HepG2 (cell line): ENCODE measurements around the gene C4BPA. TPM values are rescaled to one million over a fixed set of nuclear protein-coding genes. Genes with fewer than 3 reads are reported as not detected.
A peak's percentile ranks its signal among the peaks of the same experiment; 100 is the strongest.

Source experiments
- ATAC-seq: fragments of 200-7000 bp; cut with Tn5 transposase; 3 replicates; pipeline ENCODE4 v1.9.1; 2020; ENCODE audit warnings: mild to moderate bottlenecking, moderate library complexity
- BruUV-seq: library from RNA; stranded (reverse); fragments of 400-500 nt; replicated peaks from 2 replicates; lab custom pipeline; 2021; lab: Mats Ljungman, UMichigan
- CTCF ChIA-PET: fragments of 300-600 bp; formaldehyde crosslinking; extraction: SDS; loops from one replicate; lab custom pipeline; 2021; ENCODE audit warnings: low total read pairs, inconsistent platforms, low intra/inter-chr PET ratio; lab: Yijun Ruan, JAX
- POLR2A ChIA-PET: fragments of 350-600 bp; sonication (Branson Sonifier 250); formaldehyde crosslinking; loops from one replicate; lab custom pipeline; 2020; ENCODE audit warnings: antibody characterized with exemption, inconsistent platforms; lab: Yijun Ruan, JAX
- DNase-seq: peaks from one replicate; pipeline ENCODE4 v3.0.0-alpha.2; 2015; ENCODE audit warnings: low spot score
- FAIRE-seq: peaks from 3 replicates; lab custom pipeline; 2011; peaks lifted over from hg19 to GRCh38; lab: Jason Lieb, UNC
- H2AFZ ChIP-seq: one replicate; pipeline ENCODE4 v1.6.1; 2011; ENCODE audit warnings: low read length, inconsistent platforms
- H3K27ac ChIP-seq: fragments of 300-600 bp; 3 replicates; pipeline ENCODE4 v1.8.0; 2011; ENCODE audit warnings: mixed run types, mild to moderate bottlenecking, mixed read lengths, low read length, inconsistent platforms; ENCODE audit not compliant: insufficient read depth; ENCODE audit errors: extremely low read length
- H3K27me3 ChIP-seq, 2 experiments: fragments of 200-600 bp in 1 of 2; 2 replicates in 1 of 2; 3 replicates in 1 of 2; pipeline versions ENCODE4 v1.6.0 to v1.8.0; 2011; ENCODE audit warnings: low read length in 2 of 2, mild to moderate bottlenecking in 2 of 2, moderate library complexity in 2 of 2, inconsistent platforms in 1 of 2; ENCODE audit not compliant: insufficient read depth in 2 of 2, control insufficient read depth in 1 of 2
- H3K36me3 ChIP-seq, 2 experiments: fragments of 200-600 bp in 1 of 2; replicated peaks in 1 of 2; 2 replicates in 1 of 2; 3 replicates in 1 of 2; pipeline versions ENCODE4 v1.5.1 to v1.8.0; 2011; ENCODE audit warnings: low read length in 2 of 2, inconsistent platforms in 1 of 2; ENCODE audit not compliant: insufficient read depth in 2 of 2, control insufficient read depth in 1 of 2
- H3K4me1 ChIP-seq: 2 replicates; pipeline ENCODE4 v1.5.1; 2012; ENCODE audit warnings: low read length, inconsistent platforms; ENCODE audit not compliant: insufficient read depth
- H3K4me2 ChIP-seq: 2 replicates; pipeline ENCODE4 v1.6.0; 2011; ENCODE audit warnings: low read depth, low read length, inconsistent platforms
- H3K4me3 ChIP-seq, 3 experiments: fragments of 200-600 bp in 1 of 3; sonication (generic), shearing (Covaris generic) in 1 of 3; replicated peaks in 1 of 3; 2 replicates each; pipeline ENCODE4 v1.5.1; 2011 to 2016; ENCODE audit warnings: low read length in 3 of 3, inconsistent platforms in 2 of 3, low read depth in 2 of 3, mild to moderate bottlenecking in 2 of 3, control low read depth in 1 of 3, mixed read lengths in 1 of 3; ENCODE audit not compliant: insufficient read depth in 1 of 3
- H3K79me2 ChIP-seq: one replicate; pipeline ENCODE4 v1.6.1; 2011; ENCODE audit warnings: low read length, inconsistent platforms; ENCODE audit not compliant: insufficient read depth
- H3K9ac ChIP-seq: 2 replicates; pipeline ENCODE4 v1.6.0; 2011; ENCODE audit warnings: mild to moderate bottlenecking, low read depth, low read length, inconsistent platforms; ENCODE audit not compliant: insufficient read depth
- H3K9me3 ChIP-seq: 2 replicates; pipeline ENCODE4 v1.5.1; 2012; ENCODE audit warnings: mild to moderate bottlenecking, low read length
- H4K20me1 ChIP-seq: 2 replicates; pipeline ENCODE4 v1.6.0; 2011; ENCODE audit warnings: inconsistent platforms, mild to moderate bottlenecking, low read length, moderate library complexity; ENCODE audit not compliant: insufficient read depth
- FOXK2 ChIP-seq: fragments of 450-650 bp; IDR thresholded peaks from 2 replicates; pipeline ENCODE4 v1.6.1; 2016
- GATAD2A ChIP-seq: IDR thresholded peaks from 2 replicates; pipeline ENCODE4 v1.6.1; 2016
- HNF4A ChIP-seq: sonication (generic); formaldehyde crosslinking; IDR thresholded peaks from 2 replicates; pipeline ENCODE4 v1.4.0; 2020; ENCODE audit warnings: missing genetic modification reagents
- JARID2 ChIP-seq: sonication (generic); formaldehyde crosslinking; IDR thresholded peaks from 2 replicates; pipeline ENCODE4 v1.8.1; 2023; ENCODE audit warnings: missing genetic modification reagents, inconsistent platforms; ENCODE audit not compliant: insufficient replicate concordance
- JUN ChIP-seq: sonication (generic); formaldehyde crosslinking; IDR thresholded peaks from 2 replicates; pipeline ENCODE4 v1.4.0; 2020; ENCODE audit warnings: mild to moderate bottlenecking, missing genetic modification reagents
- KLF15 ChIP-seq: sonication (generic); formaldehyde crosslinking; IDR thresholded peaks from 2 replicates; pipeline ENCODE4 v1.8.1; 2023; ENCODE audit warnings: borderline replicate concordance, mild to moderate bottlenecking, inconsistent platforms, missing genetic modification reagents, mixed read lengths
- PHF21A ChIP-seq: sonication (generic); formaldehyde crosslinking; IDR thresholded peaks from 2 replicates; pipeline ENCODE4 v1.5.0; 2020; ENCODE audit warnings: mild to moderate bottlenecking, missing genetic modification reagents
- RBFOX2 ChIP-seq: fragments of 200-400 bp; formaldehyde crosslinking; IDR thresholded peaks from 2 replicates; pipeline ENCODE4 v1.6.1; 2017; ENCODE audit warnings: low read depth, mild to moderate bottlenecking, low read length
- RFX5 ChIP-seq: IDR thresholded peaks from 2 replicates; pipeline ENCODE4 v1.6.1; 2011; ENCODE audit warnings: low read depth, low read length, improper control_type of control experiment
- RFXANK ChIP-seq: IDR thresholded peaks from 2 replicates; pipeline ENCODE4 v1.6.1; 2016
- SNRNP70 ChIP-seq: fragments of 200-400 bp; formaldehyde crosslinking; IDR thresholded peaks from 2 replicates; pipeline ENCODE4 v1.6.1; 2017; ENCODE audit warnings: mild to moderate bottlenecking, low read depth, low read length, moderate library complexity
- TOE1 ChIP-seq: sonication (generic); formaldehyde crosslinking; IDR thresholded peaks from 2 replicates; pipeline ENCODE4 v1.4.0; 2020; ENCODE audit warnings: mild to moderate bottlenecking, missing genetic modification reagents
- ZGPAT ChIP-seq: IDR thresholded peaks from 2 replicates; pipeline ENCODE4 v1.6.1; 2016; ENCODE audit warnings: mild to moderate bottlenecking
- ZKSCAN5 ChIP-seq: sonication (generic); formaldehyde crosslinking; IDR thresholded peaks from 2 replicates; pipeline ENCODE4 v1.5.1; 2020; ENCODE audit warnings: mild to moderate bottlenecking, missing genetic modification reagents
- ZNF280B ChIP-seq: sonication (generic); formaldehyde crosslinking; IDR thresholded peaks from 2 replicates; pipeline ENCODE4 v1.5.0; 2020; ENCODE audit warnings: missing genetic modification reagents, mild to moderate bottlenecking, borderline replicate concordance
- WGBS: methylation state at CpG from one replicate; pipeline ENCODE4 v1.1.6; 2017; ENCODE audit warnings: low lambda C conversion rate; 5-methylcytosine and 5-hydroxymethylcytosine counted together
- in situ Hi-C: cut with HindIII; loops from 2 replicates; pipeline ENCODE4 v1.10.0; 2017; ENCODE audit warnings: low pct_unique_long_range_greater_than_20kb; ENCODE audit not compliant: extremely low pct_ligation_motif_present
- intact Hi-C: fragments of 100-400 bp; cut with micrococcal nuclease; formaldehyde crosslinking; loops from one replicate; pipeline ENCODE4 v1.10.0; 2022; ENCODE audit not compliant: unreplicated experiment
- polyA plus RNA-seq, 8 experiments: library from polyadenylated mRNA; depleted of rRNA in 3 of 8; stranded (reverse) in 7 of 8; unstranded in 1 of 8; fragments of >200 nt; fragmentation: Illumina TruSeq in 4 of 8; extraction: Trizol in 4 of 8; gene quantifications; 2 replicates each; pipeline versions ENCODE4 v1.2.1 to v1.2.3, GENCODE V29; 2011 to 2016; ENCODE audit warnings: low read depth in 4 of 8, missing spikeins in 1 of 8, mixed read lengths in 1 of 8; ENCODE audit not compliant: insufficient read depth in 1 of 8
- total RNA-seq, 5 experiments: library from RNA; depleted of rRNA; stranded (reverse); fragments of >200 nt; fragmentation: Illumina TruSeq; extraction: Trizol; gene quantifications; 2 replicates each; pipeline ENCODE4 v1.2.3, GENCODE V29; 2016; ENCODE audit warnings: low read depth in 1 of 5
- TF ChIP-seq, protein P1 (sequence below): sonication (generic); formaldehyde crosslinking; IDR thresholded peaks from 2 replicates; pipeline ENCODE4 v1.4.0; 2020; ENCODE audit warnings: missing genetic modification reagents, borderline replicate concordance
- TF ChIP-seq, protein P2 (sequence below), 2 experiments: fragments of 450-650 bp in 1 of 2; sonication (generic) in 1 of 2; formaldehyde crosslinking; IDR thresholded peaks; 2 replicates each; pipeline versions ENCODE4 v1.5.0 to v1.8.0; 2020 to 2022; ENCODE audit warnings: mild to moderate bottlenecking in 1 of 2, missing genetic modification reagents in 1 of 2

C4BPA gene
- total and polyA plus RNA-seq, 2 of the 13 experiments (the other 11 are each of a cell fraction or from before 2014, with no cell fraction given) = 32.1 to 60.1 TPM

- no peak for TF ChIP-seq JUN (CRISPR knock-in tag)
- no peak for TF ChIP-seq JARID2 (CRISPR knock-in tag)
- peak; percentile 48; the same call in 1 of the 2 replicates for TF ChIP-seq TOE1 (CRISPR knock-in tag)
- TF ChIP-seq, protein P1, sequence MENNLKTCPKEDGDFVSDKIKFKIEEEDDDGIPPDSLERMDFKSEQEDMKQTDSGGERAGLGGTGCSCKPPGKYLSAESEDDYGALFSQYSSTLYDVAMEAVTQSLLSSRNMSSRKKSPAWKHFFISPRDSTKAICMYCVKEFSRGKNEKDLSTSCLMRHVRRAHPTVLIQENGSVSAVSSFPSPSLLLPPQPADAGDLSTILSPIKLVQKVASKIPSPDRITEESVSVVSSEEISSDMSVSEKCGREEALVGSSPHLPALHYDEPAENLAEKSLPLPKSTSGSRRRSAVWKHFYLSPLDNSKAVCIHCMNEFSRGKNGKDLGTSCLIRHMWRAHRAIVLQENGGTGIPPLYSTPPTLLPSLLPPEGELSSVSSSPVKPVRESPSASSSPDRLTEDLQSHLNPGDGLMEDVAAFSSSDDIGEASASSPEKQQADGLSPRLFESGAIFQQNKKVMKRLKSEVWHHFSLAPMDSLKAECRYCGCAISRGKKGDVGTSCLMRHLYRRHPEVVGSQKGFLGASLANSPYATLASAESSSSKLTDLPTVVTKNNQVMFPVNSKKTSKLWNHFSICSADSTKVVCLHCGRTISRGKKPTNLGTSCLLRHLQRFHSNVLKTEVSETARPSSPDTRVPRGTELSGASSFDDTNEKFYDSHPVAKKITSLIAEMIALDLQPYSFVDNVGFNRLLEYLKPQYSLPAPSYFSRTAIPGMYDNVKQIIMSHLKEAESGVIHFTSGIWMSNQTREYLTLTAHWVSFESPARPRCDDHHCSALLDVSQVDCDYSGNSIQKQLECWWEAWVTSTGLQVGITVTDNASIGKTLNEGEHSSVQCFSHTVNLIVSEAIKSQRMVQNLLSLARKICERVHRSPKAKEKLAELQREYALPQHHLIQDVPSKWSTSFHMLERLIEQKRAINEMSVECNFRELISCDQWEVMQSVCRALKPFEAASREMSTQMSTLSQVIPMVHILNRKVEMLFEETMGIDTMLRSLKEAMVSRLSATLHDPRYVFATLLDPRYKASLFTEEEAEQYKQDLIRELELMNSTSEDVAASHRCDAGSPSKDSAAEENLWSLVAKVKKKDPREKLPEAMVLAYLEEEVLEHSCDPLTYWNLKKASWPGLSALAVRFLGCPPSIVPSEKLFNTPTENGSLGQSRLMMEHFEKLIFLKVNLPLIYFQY (CRISPR knock-in tag) = 0 out of 2 replicates have a peak, but pooled peaks have one; percentile 43
- peak; percentile 67 for TF ChIP-seq GATAD2A
- TF ChIP-seq HNF4A (CRISPR knock-in tag) = peak; percentile 30; the same call in 1 of the 2 replicates
- no peak for TF ChIP-seq RFX5
- TF ChIP-seq PHF21A (CRISPR knock-in tag) = peak; percentile 77
Measured at GRCh38 chr1:207103892-207104373, at the start of gene C4BPA (continued).

- peaks cover 0 to under 1% of the 10 kb centered on the region in 2 experiments; a peak in 1 of 5 replicates for H3K36me3 ChIP-seq
- no peak overlapping the region for H2AFZ ChIP-seq
- no peak overlapping the region for H3K27ac ChIP-seq
- DNase-seq (no peak), FAIRE-seq (no peak), ATAC-seq (no peak)
- H3K27me3 ChIP-seq = no peaks in the 10 kb centered on the region; a peak in 1 of 5 replicates
- no peaks in the 10 kb centered on the region for H3K9me3 ChIP-seq
- POLR2A ChIA-PET = interaction anchor here (2.4 kb wide), 1 partner anchor 33 kb away, joined by 11 read pairs; no protein-coding TSS in a partner anchor
- intact Hi-C loops (no loop called here), in situ Hi-C loops (no loop called here)
- no peak overlapping the region for H3K4me3 ChIP-seq
- CTCF ChIA-PET = no interaction called here
- no peaks in the 10 kb centered on the region for H4K20me1 ChIP-seq
- no peak overlapping the region for H3K9ac ChIP-seq
- H3K79me2 ChIP-seq = peaks cover 13% of the 10 kb centered on the region
- H3K4me2 ChIP-seq = no peak overlapping the region
- H3K4me1 ChIP-seq = peaks cover 17% of the 10 kb centered on the region
- no TSS peak for BruUV-seq
- 82% methylated on average over 2 of the region's 2 CpGs for WGBS
- TF ChIP-seq SNRNP70 = no peak
- no peak for TF ChIP-seq ZKSCAN5 (CRISPR knock-in tag)
- TF ChIP-seq, protein P2, sequence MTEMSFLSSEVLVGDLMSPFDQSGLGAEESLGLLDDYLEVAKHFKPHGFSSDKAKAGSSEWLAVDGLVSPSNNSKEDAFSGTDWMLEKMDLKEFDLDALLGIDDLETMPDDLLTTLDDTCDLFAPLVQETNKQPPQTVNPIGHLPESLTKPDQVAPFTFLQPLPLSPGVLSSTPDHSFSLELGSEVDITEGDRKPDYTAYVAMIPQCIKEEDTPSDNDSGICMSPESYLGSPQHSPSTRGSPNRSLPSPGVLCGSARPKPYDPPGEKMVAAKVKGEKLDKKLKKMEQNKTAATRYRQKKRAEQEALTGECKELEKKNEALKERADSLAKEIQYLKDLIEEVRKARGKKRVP (CRISPR knock-in tag; IDR thresholded peaks at IDR 0.05) = no peak
- no peak for TF ChIP-seq KLF15 (CRISPR knock-in tag)
- no peak for TF ChIP-seq FOXK2
- no peak for TF ChIP-seq RFXANK (CRISPR knock-in tag)
- TF ChIP-seq ZGPAT (CRISPR knock-in tag) = no peak
- TF ChIP-seq ZNF280B = no peak
- TF ChIP-seq RBFOX2 = no peak
Measured at GRCh38 chr1:207054491-207054890, 49.5 kb upstream of the C4BPA start.
